Mesenchymal stem cell (in vitro differentiated cells and primary cell): ENCODE measurements around the gene ACTR6. TPM values are rescaled to one million over a fixed set of nuclear protein-coding genes. Genes with fewer than 3 reads are reported as not detected.

Source experiments
- small RNA-seq: library from polyadenylated mRNA; stranded (forward); fragments of <200 nt; extraction: miRNeasy Mini kit (QIAGEN cat#:217004); gene quantifications from one replicate; pipeline ENCODE3, GENCODE V24; 2013; ENCODE audit warnings: low read depth

The ACTR6 gene

Small RNA genes lying within 50 kb of the gene (small RNA-seq; reads per million reads assigned to genes)
- not detected for gene MIR1827
- gene RF00019, result not detected
- not detected for gene RN7SL176P
